HCT116 (cell line): ENCODE results near the gene TDRD10. TPM values are rescaled to one million over a fixed set of nuclear protein-coding genes. Genes with fewer than 3 reads are reported as not detected.

Source experiments
- ATAC-seq: fragments of 200-7000 bp; cut with Tn5 transposase; 2 replicates; pipeline ENCODE4 v1.9.1; 2020; ENCODE audit warnings: mild to moderate bottlenecking, moderate library complexity
- BruUV-seq: library from RNA; stranded (reverse); fragments of 400-500 nt; replicated peaks from 2 replicates; lab custom pipeline; 2021; lab: Mats Ljungman, UMichigan
- CTCF ChIA-PET: fragments of 300-600 bp; sonication (Branson Sonifier 250); formaldehyde crosslinking; loops from one replicate; lab custom pipeline; 2021; ENCODE audit warnings: antibody characterized with exemption; lab: Charles Lee
- POLR2A ChIA-PET: fragments of 300-600, 350-600 bp; sonication (Branson Sonifier 250); formaldehyde crosslinking; loops from one replicate; lab custom pipeline; 2021; ENCODE audit warnings: antibody characterized with exemption; lab: Charles Lee
- RAD21 ChIA-PET, 2 experiments: fragments of 300-600 bp; sonication (Branson Sonifier 250); formaldehyde crosslinking; loops; one replicate each; lab custom pipeline; 2023; ENCODE audit warnings: low total read pairs in 2 of 2; ENCODE audit not compliant: uncharacterized antibody in 2 of 2, unreplicated experiment in 2 of 2, low non-redundant PET in 1 of 2; lab: Charles Lee
- DNase-seq: peaks from one replicate; pipeline ENCODE4 v3.0.0-alpha.2; 2010; ENCODE audit warnings: low read depth, low spot score
- H2AFZ ChIP-seq: fragments of 200-600 bp; shearing (Covaris generic), sonication (generic); 2 replicates; pipeline ENCODE4 v1.6.1; 2017; ENCODE audit warnings: low read depth, mixed run types, mixed read lengths, antibody characterized with exemption, low read length; ENCODE audit not compliant: poor library complexity, severe bottlenecking
- H3K27ac ChIP-seq: 2 replicates; pipeline ENCODE4 v1.5.1; 2012; ENCODE audit warnings: low read depth, low read length
- H3K27me3 ChIP-seq: fragments of 200-600 bp; sonication (generic); 2 replicates; pipeline ENCODE4 v1.6.1; 2016; ENCODE audit warnings: mixed run types, low read length, mixed read lengths; ENCODE audit not compliant: insufficient read depth
- H3K36me3 ChIP-seq, 2 experiments: fragments of 200-500 bp in 1 of 2; fragments of 200-600 bp in 1 of 2; sonication (Bioruptor generic) in 1 of 2; sonication (generic) in 1 of 2; 2 replicates each; pipeline versions ENCODE4 v1.5.1 to v1.6.1; 2014 to 2016; ENCODE audit warnings: low read length in 2 of 2, inconsistent platforms in 1 of 2, mixed read lengths in 1 of 2, mixed run types in 1 of 2; ENCODE audit not compliant: insufficient read depth in 2 of 2, control insufficient read depth in 1 of 2
- H3K4me1 ChIP-seq, 2 experiments: fragments of 200-600 bp in 1 of 2; sonication (generic) in 1 of 2; 2 replicates each; pipeline versions ENCODE4 v1.5.1 to v1.6.1; 2012 to 2017; ENCODE audit warnings: low read length in 2 of 2, inconsistent platforms in 1 of 2, mild to moderate bottlenecking in 1 of 2, mixed read lengths in 1 of 2, mixed run types in 1 of 2, moderate library complexity in 1 of 2; ENCODE audit not compliant: insufficient read depth in 2 of 2, control insufficient read depth in 1 of 2
- H3K4me2 ChIP-seq: fragments of 200-600 bp; sonication (generic); 2 replicates; pipeline ENCODE4 v1.6.1; 2017; ENCODE audit warnings: mixed run types, low read length, mixed read lengths
- H3K4me3 ChIP-seq, 2 experiments: fragments of 200-600 bp in 1 of 2; sonication (generic) in 1 of 2; replicated peaks in 1 of 2; 2 replicates each; pipeline ENCODE4 v1.5.1; 2011 to 2016; ENCODE audit warnings: low read length in 2 of 2, control low read depth in 1 of 2, low read depth in 1 of 2, mild to moderate bottlenecking in 1 of 2, mixed read lengths in 1 of 2, mixed run types in 1 of 2
- H3K79me2 ChIP-seq: fragments of 200-600 bp; sonication (generic); 2 replicates; pipeline ENCODE4 v1.6.1; 2017; ENCODE audit warnings: mild to moderate bottlenecking, mixed run types, low read length, moderate library complexity, mixed read lengths; ENCODE audit not compliant: insufficient read depth
- H3K9ac ChIP-seq: fragments of 200-600 bp; sonication (generic); 2 replicates; pipeline ENCODE4 v1.6.1; 2016; ENCODE audit warnings: low read length, mixed read lengths
- H3K9me2 ChIP-seq: fragments of 200-600 bp; sonication (generic), shearing (Covaris generic); 2 replicates; pipeline ENCODE4 v1.6.1; 2017; ENCODE audit warnings: mixed run types, mild to moderate bottlenecking, moderate library complexity; ENCODE audit not compliant: insufficient read depth
- H3K9me3 ChIP-seq, 2 experiments: fragments of 200-500 bp in 1 of 2; fragments of 200-600 bp in 1 of 2; sonication (Bioruptor generic) in 1 of 2; sonication (generic) in 1 of 2; 2 replicates each; pipeline ENCODE4 v1.6.1; 2014 to 2017; ENCODE audit warnings: low read length in 2 of 2, mixed read lengths in 2 of 2, inconsistent platforms in 1 of 2, low read depth in 1 of 2, mild to moderate bottlenecking in 1 of 2, mixed run types in 1 of 2, moderate library complexity in 1 of 2; ENCODE audit not compliant: control insufficient read depth in 1 of 2, insufficient read depth in 1 of 2
- H4K20me1 ChIP-seq: fragments of 200-600 bp; sonication (generic), shearing (Covaris generic); 2 replicates; pipeline ENCODE4 v1.6.1; 2017; ENCODE audit warnings: mixed run types, mild to moderate bottlenecking, moderate library complexity; ENCODE audit not compliant: insufficient read depth
- ATF3 ChIP-seq: IDR thresholded peaks from 2 replicates; pipeline ENCODE4 v1.6.1; 2012
- CBX3 ChIP-seq: IDR thresholded peaks from 2 replicates; pipeline ENCODE4 v1.6.1; 2012; ENCODE audit warnings: low read depth
- CEBPB ChIP-seq: IDR thresholded peaks from 2 replicates; pipeline ENCODE4 v1.6.1; 2012; ENCODE audit warnings: low read depth
- CTCF ChIP-seq, 3 experiments: fragments of 200-600 bp in 1 of 3; sonication (generic) in 1 of 3; IDR thresholded peaks in 2 of 3; conservative IDR thresholded peaks in 1 of 3; 2 replicates each; pipeline ENCODE4 v1.5.1; 2012 to 2017; ENCODE audit warnings: low read depth in 2 of 3, low read length in 2 of 3, antibody characterized with exemption in 1 of 3, borderline replicate concordance in 1 of 3, control low read depth in 1 of 3, mild to moderate bottlenecking in 1 of 3, mixed read lengths in 1 of 3, mixed run types in 1 of 3, moderate library complexity in 1 of 3; ENCODE audit not compliant: insufficient read depth in 1 of 3
- EGR1 ChIP-seq: IDR thresholded peaks from 2 replicates; pipeline ENCODE4 v1.6.1; 2012; ENCODE audit warnings: low read depth
- ELF1 ChIP-seq: IDR thresholded peaks from 2 replicates; pipeline ENCODE4 v1.6.1; 2012; ENCODE audit warnings: low read depth, borderline replicate concordance
- EZH2 ChIP-seq: fragments of 200-600 bp; sonication (generic); IDR thresholded peaks from 2 replicates; pipeline ENCODE4 v1.6.1; 2017; ENCODE audit warnings: antibody characterized with exemption, mixed run types
- EZH2phosphoT487 ChIP-seq: fragments of 200-600 bp; IDR thresholded peaks from 2 replicates; pipeline ENCODE4 v1.6.1; 2018; ENCODE audit warnings: antibody characterized with exemption, borderline replicate concordance
- FOSL1 ChIP-seq: IDR thresholded peaks from 2 replicates; pipeline ENCODE4 v1.6.1; 2012; ENCODE audit warnings: low read depth
- JUND ChIP-seq: IDR thresholded peaks from 2 replicates; pipeline ENCODE4 v1.6.1; 2012
- MAX ChIP-seq: IDR thresholded peaks from 2 replicates; pipeline ENCODE4 v1.6.1; 2012
- POLR2A ChIP-seq: IDR thresholded peaks from 2 replicates; pipeline ENCODE4 v1.7.0; 2011; ENCODE audit warnings: borderline replicate concordance; ENCODE audit not compliant: insufficient read depth, insufficient read length; ENCODE audit errors: extremely low read depth
- POLR2AphosphoS5 ChIP-seq: IDR thresholded peaks from 2 replicates; pipeline ENCODE4 v1.6.1; 2011; ENCODE audit warnings: mild to moderate bottlenecking, low read depth, low read length, moderate library complexity
- RAD21 ChIP-seq: IDR thresholded peaks from 2 replicates; pipeline ENCODE4 v1.6.1; 2012; ENCODE audit warnings: low read depth, mild to moderate bottlenecking
- SIN3A ChIP-seq: IDR thresholded peaks from 2 replicates; pipeline ENCODE4 v1.6.1; 2012; ENCODE audit warnings: low read depth
- SP1 ChIP-seq: IDR thresholded peaks from 2 replicates; pipeline ENCODE4 v1.6.1; 2012; ENCODE audit warnings: low read depth
- TCF7L2 ChIP-seq: IDR thresholded peaks from 2 replicates; pipeline ENCODE4 v1.7.0; 2011; ENCODE audit warnings: borderline replicate concordance, inconsistent platforms; ENCODE audit not compliant: insufficient read depth, insufficient read length; ENCODE audit errors: extremely low read depth
- YY1 ChIP-seq: IDR thresholded peaks from 2 replicates; pipeline ENCODE4 v1.6.1; 2011; ENCODE audit warnings: low read length, low read depth, moderate library complexity, mild to moderate bottlenecking; ENCODE audit not compliant: insufficient replicate concordance; ENCODE audit errors: extremely low read depth
- ZBTB33 ChIP-seq: IDR thresholded peaks from 2 replicates; pipeline ENCODE4 v1.6.1; 2011; ENCODE audit warnings: mild to moderate bottlenecking, low read length, moderate library complexity; ENCODE audit not compliant: insufficient replicate concordance; ENCODE audit errors: extremely low read depth
- intact Hi-C: fragments of 100-400 bp; cut with micrococcal nuclease; formaldehyde crosslinking; loops from 2 replicates; pipeline ENCODE4 v1.10.0; 2022
- total RNA-seq: library from RNA; stranded (reverse); gene quantifications from one replicate; pipeline ENCODE4 v1.2.1, GENCODE V29; 2021; ENCODE audit not compliant: unreplicated experiment

TDRD10 gene
- total RNA-seq, 1 experiment from 2014 or later, result not detected

GRCh38 chr1:154575147-154575927 is 73.3 kb downstream of the TDRD10 start:
- no peaks in the 10 kb centered on the region for H3K79me2 ChIP-seq
- no peak for DNase-seq
- BruUV-seq, result no TSS peak
- H3K9me2 ChIP-seq, result no peaks in the 10 kb centered on the region
- H3K4me3 ChIP-seq, result no peak overlapping the region
- POLR2A ChIA-PET, result no interaction called here
- intact Hi-C loops, result no loop called here
- no peak overlapping the region for H2AFZ ChIP-seq
- peaks cover 8 to 16% of the 10 kb centered on the region in 2 experiments; a peak in 3 of 4 replicates for H3K36me3 ChIP-seq
- RAD21 ChIA-PET, result no interaction called here
- H3K9me3 ChIP-seq, result no peaks in the 10 kb centered on the region
- no peak for ATAC-seq
- H4K20me1 ChIP-seq, result no peaks in the 10 kb centered on the region
- H3K4me2 ChIP-seq, result no peak overlapping the region
- H3K4me1 ChIP-seq, result no peaks in the 10 kb centered on the region
- TF ChIP-seq RAD21 (no peak), CTCF (IDR thresholded peaks at IDR 0.05 in 2 of 3, conservative IDR thresholded peaks at IDR 0.05 in 1 of 3; ENCODE audit: borderline replicate concordance in 1 of 3, insufficient read depth in 1 of 3, low read depth in 2 of 3, low read length in 2 of 3) (no peak), ATF3 (no peak), FOSL1 (no peak), CEBPB (no peak), JUND (no peak), TCF7L2 (no peak), EGR1 (no peak), YY1 (no peak), MAX (no peak), SP1 (no peak), POLR2A (no peak), CBX3 (no peak), ELF1 (no peak), SIN3A (no peak), ZBTB33 (no peak), EZH2 (no peak), POLR2AphosphoS5 (no peak; the same call in 1 of the 2 replicates), EZH2phosphoT487 (no peak)
- CTCF ChIA-PET, result interaction anchor here (1.9 kb wide), 1 partner anchor 16 kb away, joined by 5 read pairs; no protein-coding TSS in a partner anchor
- no peak overlapping the region for H3K9ac ChIP-seq
- no peaks in the 10 kb centered on the region for H3K27me3 ChIP-seq
- H3K27ac ChIP-seq, result no peak overlapping the region
